WTC11 (cell line): ENCODE data around the gene ZC3H12D. TPM values are rescaled to one million over a fixed set of nuclear protein-coding genes. Genes with fewer than 3 reads are reported as not detected.

ENCODE experiments used
- ATAC-seq: fragments of 200-7000 bp; cut with Tn5 transposase; 2 replicates; pipeline ENCODE4 v1.10.0; 2021; ENCODE audit warnings: mild to moderate bottlenecking, moderate library complexity
- CTCF ChIA-PET: fragments of 300-600 bp; sonication (Branson Sonifier 250); formaldehyde crosslinking; loops from one replicate; lab custom pipeline; 2021; ENCODE audit warnings: antibody characterized with exemption; lab: Charles Lee
- POLR2A ChIA-PET: fragments of 350-600 bp; sonication (Branson Sonifier 250); formaldehyde crosslinking; loops from one replicate; lab custom pipeline; 2021; ENCODE audit warnings: antibody characterized with exemption; lab: Charles Lee
- DNase-seq: peaks from one replicate; pipeline ENCODE4 v3.0.0; 2021; ENCODE audit warnings: low spot score
- H3K27ac Mint-ChIP-seq: 2 replicates; pipeline ENCODE4 v1.8.0; 2021; ENCODE audit warnings: mixed read lengths
- H3K27me3 Mint-ChIP-seq: 2 replicates; pipeline ENCODE4 v1.8.0; 2021; ENCODE audit warnings: low read depth, mild to moderate bottlenecking, moderate library complexity, mixed read lengths
- H3K36me3 Mint-ChIP-seq: 2 replicates; pipeline ENCODE4 v1.8.0; 2021; ENCODE audit warnings: mixed read lengths
- H3K4me1 Mint-ChIP-seq: 2 replicates; pipeline ENCODE4 v1.8.0; 2022; ENCODE audit warnings: mixed read lengths
- H3K4me3 Mint-ChIP-seq: 2 replicates; pipeline ENCODE4 v1.8.0; 2021; ENCODE audit warnings: mild to moderate bottlenecking, moderate library complexity, mixed read lengths
- H3K9me3 Mint-ChIP-seq: 2 replicates; pipeline ENCODE4 v1.8.0; 2021; ENCODE audit warnings: mixed read lengths
- ATF1 ChIP-seq: sonication (generic); formaldehyde crosslinking; IDR thresholded peaks from 2 replicates; pipeline ENCODE4 v1.8.1; 2023; ENCODE audit warnings: mild to moderate bottlenecking, moderate library complexity, missing genetic modification reagents
- ETV6 ChIP-seq: sonication (generic); formaldehyde crosslinking; IDR thresholded peaks from 2 replicates; pipeline ENCODE4 v1.8.1; 2022; ENCODE audit warnings: mild to moderate bottlenecking, missing genetic modification reagents
- NFYB ChIP-seq: sonication (generic); formaldehyde crosslinking; conservative IDR thresholded peaks from 2 replicates; pipeline ENCODE4 v1.8.0; 2022; ENCODE audit warnings: low read depth, missing genetic modification reagents
- NR2C2 ChIP-seq: sonication (generic); formaldehyde crosslinking; IDR thresholded peaks from 2 replicates; pipeline ENCODE4 v1.8.0; 2022; ENCODE audit warnings: mild to moderate bottlenecking, missing genetic modification reagents
- SMAD4 ChIP-seq: sonication (generic); formaldehyde crosslinking; IDR thresholded peaks from 2 replicates; pipeline ENCODE4 v1.8.0; 2022; ENCODE audit warnings: mild to moderate bottlenecking, missing genetic modification reagents
- ZNF232 ChIP-seq: sonication (generic); formaldehyde crosslinking; IDR thresholded peaks from 2 replicates; pipeline ENCODE4 v1.8.0; 2022; ENCODE audit warnings: mild to moderate bottlenecking, missing genetic modification reagents
- ZNF263 ChIP-seq: sonication (generic); formaldehyde crosslinking; IDR thresholded peaks from 2 replicates; pipeline ENCODE4 v1.8.1; 2022; ENCODE audit warnings: low read depth, mild to moderate bottlenecking, moderate library complexity, missing genetic modification reagents
- total RNA-seq: library from RNA; stranded (reverse); gene quantifications from 3 replicates; pipeline ENCODE4 v1.2.3, GENCODE V29; 2021
- TF ChIP-seq, protein P1 (sequence below): sonication (generic); formaldehyde crosslinking; IDR thresholded peaks from 2 replicates; pipeline ENCODE4 v1.8.0; 2023; ENCODE audit warnings: missing genetic modification reagents
- TF ChIP-seq, protein P2 (sequence below): sonication (generic); formaldehyde crosslinking; IDR thresholded peaks from 2 replicates; pipeline ENCODE4 v1.8.1; 2022; ENCODE audit warnings: mild to moderate bottlenecking, missing genetic modification reagents, moderate library complexity, borderline replicate concordance
- TF ChIP-seq, protein P3 (sequence below): sonication (generic); formaldehyde crosslinking; IDR thresholded peaks from 2 replicates; pipeline ENCODE4 v1.8.1; 2023; ENCODE audit warnings: mild to moderate bottlenecking, moderate library complexity, missing genetic modification reagents
- TF ChIP-seq, protein P4 (sequence below): sonication (generic); formaldehyde crosslinking; IDR thresholded peaks from 2 replicates; pipeline ENCODE4 v1.8.1; 2022; ENCODE audit warnings: missing genetic modification reagents, borderline replicate concordance
- TF ChIP-seq, protein P5 (sequence below): sonication (generic); formaldehyde crosslinking; IDR thresholded peaks from 2 replicates; pipeline ENCODE4 v1.8.1; 2022; ENCODE audit warnings: low read depth, missing genetic modification reagents, borderline replicate concordance
- TF ChIP-seq, protein P6 (sequence below): sonication (generic); formaldehyde crosslinking; IDR thresholded peaks from 2 replicates; pipeline ENCODE4 v1.8.0; 2022; ENCODE audit warnings: mild to moderate bottlenecking, missing genetic modification reagents
- TF ChIP-seq, protein P7 (sequence below): fragments of 200-600 bp; IDR thresholded peaks from 2 replicates; pipeline ENCODE4 v1.8.0; 2022; ENCODE audit warnings: antibody characterized with exemption
- TF ChIP-seq, protein P8 (sequence below): sonication (generic); formaldehyde crosslinking; IDR thresholded peaks from 2 replicates; pipeline ENCODE4 v1.8.0; 2022; ENCODE audit warnings: missing genetic modification reagents

Gene ZC3H12D
- total RNA-seq, 1 experiment from 2014 or later: 0.13 TPM

DNA sequence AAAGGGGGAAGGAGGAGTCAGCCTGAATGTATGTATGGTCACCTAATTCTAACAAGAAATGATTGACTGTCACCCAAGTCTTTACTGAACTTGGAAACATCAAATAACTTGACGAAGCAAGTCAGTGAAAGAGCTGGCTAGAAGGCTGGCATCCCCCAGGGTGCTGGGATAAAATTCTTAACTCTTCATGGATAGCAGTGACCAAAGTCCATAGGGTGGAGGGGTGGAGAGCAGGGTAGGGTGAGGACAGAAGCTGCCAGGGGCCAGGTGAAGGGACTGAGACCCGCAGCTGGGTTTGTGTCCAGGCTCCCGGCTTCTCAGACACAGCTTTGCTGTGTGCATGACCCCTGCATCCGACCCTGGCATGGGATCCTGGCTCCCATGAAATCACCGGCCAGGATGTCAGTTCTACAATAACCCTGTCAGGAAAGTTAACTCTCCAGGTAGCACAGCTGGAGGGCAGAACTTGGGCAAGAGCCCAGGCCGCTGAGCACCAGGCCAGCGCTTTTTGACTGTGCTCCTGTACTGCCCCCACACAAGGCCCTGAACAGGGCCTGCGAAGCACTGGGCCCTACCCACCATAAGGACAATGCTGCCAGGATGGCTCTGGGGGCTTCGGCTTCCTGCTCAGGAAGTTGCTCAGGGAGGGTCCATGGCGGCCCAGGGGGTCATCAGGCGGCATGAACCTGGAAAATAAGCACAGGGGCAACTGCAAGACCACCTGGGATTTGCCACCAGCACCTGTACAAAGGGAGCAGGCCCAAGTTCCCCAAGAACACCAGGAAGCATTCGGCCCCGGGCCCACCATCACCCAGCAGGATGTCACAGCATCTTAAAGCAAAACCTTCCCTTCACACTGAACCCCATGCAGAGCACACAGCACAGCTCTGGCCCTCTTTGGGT, 32.5 kb downstream of the ZC3H12D start (continued):
- TF ChIP-seq, protein P1, sequence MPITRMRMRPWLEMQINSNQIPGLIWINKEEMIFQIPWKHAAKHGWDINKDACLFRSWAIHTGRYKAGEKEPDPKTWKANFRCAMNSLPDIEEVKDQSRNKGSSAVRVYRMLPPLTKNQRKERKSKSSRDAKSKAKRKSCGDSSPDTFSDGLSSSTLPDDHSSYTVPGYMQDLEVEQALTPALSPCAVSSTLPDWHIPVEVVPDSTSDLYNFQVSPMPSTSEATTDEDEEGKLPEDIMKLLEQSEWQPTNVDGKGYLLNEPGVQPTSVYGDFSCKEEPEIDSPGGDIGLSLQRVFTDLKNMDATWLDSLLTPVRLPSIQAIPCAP: no peak
- no peak for TF ChIP-seq ZNF263 (CRISPR knock-in tag)
- TF ChIP-seq, protein P2, sequence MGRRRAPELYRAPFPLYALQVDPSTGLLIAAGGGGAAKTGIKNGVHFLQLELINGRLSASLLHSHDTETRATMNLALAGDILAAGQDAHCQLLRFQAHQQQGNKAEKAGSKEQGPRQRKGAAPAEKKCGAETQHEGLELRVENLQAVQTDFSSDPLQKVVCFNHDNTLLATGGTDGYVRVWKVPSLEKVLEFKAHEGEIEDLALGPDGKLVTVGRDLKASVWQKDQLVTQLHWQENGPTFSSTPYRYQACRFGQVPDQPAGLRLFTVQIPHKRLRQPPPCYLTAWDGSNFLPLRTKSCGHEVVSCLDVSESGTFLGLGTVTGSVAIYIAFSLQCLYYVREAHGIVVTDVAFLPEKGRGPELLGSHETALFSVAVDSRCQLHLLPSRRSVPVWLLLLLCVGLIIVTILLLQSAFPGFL (CRISPR knock-in tag): no peak
- TF ChIP-seq ATF1 (CRISPR knock-in tag): no peak
- TF ChIP-seq, protein P3, sequence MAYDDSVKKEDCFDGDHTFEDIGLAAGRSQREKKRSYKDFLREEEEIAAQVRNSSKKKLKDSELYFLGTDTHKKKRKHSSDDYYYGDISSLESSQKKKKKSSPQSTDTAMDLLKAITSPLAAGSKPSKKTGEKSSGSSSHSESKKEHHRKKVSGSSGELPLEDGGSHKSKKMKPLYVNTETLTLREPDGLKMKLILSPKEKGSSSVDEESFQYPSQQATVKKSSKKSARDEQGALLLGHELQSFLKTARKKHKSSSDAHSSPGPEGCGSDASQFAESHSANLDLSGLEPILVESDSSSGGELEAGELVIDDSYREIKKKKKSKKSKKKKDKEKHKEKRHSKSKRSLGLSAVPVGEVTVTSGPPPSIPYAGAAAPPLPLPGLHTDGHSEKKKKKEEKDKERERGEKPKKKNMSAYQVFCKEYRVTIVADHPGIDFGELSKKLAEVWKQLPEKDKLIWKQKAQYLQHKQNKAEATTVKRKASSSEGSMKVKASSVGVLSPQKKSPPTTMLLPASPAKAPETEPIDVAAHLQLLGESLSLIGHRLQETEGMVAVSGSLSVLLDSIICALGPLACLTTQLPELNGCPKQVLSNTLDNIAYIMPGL (CRISPR knock-in tag): no peak
- TF ChIP-seq NR2C2 (CRISPR knock-in tag): no peak

DNA sequence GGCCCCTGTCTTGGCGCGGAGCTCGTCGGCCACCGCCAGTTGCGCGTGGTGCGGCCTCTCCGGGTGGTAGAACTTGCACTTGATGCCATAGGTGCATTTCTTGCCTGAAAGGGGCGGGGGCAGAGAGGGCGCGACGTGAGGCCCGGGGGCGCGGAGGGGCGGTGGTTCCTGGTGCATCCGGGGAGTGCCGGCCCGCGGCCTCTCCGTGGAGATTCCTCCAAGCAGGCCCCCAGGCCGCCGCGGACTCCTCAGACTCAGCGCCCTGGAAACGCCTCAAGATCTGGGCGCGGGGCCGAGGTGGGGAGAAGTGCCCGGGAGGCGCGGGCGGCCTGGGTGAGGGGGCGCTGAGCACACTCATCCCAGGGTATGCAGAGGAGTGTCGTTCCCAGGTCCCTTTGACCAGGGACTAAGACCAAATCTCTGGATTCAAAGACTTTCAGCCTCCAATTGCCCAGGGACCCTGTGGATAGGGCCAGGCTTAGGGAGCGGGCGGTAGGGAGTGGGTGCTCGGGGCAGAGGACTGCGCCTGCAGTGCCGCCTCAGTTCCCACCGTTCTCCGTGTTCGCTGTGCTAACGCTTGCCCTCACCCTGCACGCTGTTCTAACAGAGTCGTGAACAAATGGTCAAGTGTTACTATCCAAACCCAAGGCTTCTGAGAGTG, 33.3 kb downstream of the ZC3H12D start:
- POLR2A ChIA-PET: interaction anchor here (0.6 kb wide), 1 partner anchor 49 kb away, joined by 3 read pairs; no protein-coding TSS in a partner anchor
- no peaks in the 10 kb centered on the region for H3K4me1 Mint-ChIP-seq
- ATAC-seq: peak; percentile 47
- CTCF ChIA-PET: interaction anchor here (1.2 to 2.0 kb wide), 2 partner anchors 20 to 261 kb away, joined by 3 to 9 read pairs; no protein-coding TSS in a partner anchor
- H3K4me3 Mint-ChIP-seq: peak overlapping the region; percentile 53
- no peak overlapping the region for H3K27ac Mint-ChIP-seq
- H3K27me3 Mint-ChIP-seq: peaks cover 47% of the 10 kb centered on the region
- H3K9me3 Mint-ChIP-seq: no peaks in the 10 kb centered on the region
- H3K36me3 Mint-ChIP-seq: no peaks in the 10 kb centered on the region
- DNase-seq: peak; percentile 44
- TF ChIP-seq ZNF263 (CRISPR knock-in tag) (no peak), SMAD4 (CRISPR knock-in tag) (no peak), NFYB (no peak), ZNF232 (no peak), ETV6 (no peak)
- TF ChIP-seq, protein P4, sequence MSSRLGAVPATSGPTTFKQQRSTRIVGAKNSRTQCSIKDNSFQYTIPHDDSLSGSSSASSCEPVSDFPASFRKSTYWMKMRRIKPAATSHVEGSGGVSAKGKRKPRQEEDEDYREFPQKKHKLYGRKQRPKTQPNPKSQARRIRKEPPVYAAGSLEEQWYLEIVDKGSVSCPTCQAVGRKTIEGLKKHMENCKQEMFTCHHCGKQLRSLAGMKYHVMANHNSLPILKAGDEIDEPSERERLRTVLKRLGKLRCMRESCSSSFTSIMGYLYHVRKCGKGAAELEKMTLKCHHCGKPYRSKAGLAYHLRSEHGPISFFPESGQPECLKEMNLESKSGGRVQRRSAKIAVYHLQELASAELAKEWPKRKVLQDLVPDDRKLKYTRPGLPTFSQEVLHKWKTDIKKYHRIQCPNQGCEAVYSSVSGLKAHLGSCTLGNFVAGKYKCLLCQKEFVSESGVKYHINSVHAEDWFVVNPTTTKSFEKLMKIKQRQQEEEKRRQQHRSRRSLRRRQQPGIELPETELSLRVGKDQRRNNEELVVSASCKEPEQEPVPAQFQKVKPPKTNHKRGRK (CRISPR knock-in tag): no peak
- TF ChIP-seq, protein P5, sequence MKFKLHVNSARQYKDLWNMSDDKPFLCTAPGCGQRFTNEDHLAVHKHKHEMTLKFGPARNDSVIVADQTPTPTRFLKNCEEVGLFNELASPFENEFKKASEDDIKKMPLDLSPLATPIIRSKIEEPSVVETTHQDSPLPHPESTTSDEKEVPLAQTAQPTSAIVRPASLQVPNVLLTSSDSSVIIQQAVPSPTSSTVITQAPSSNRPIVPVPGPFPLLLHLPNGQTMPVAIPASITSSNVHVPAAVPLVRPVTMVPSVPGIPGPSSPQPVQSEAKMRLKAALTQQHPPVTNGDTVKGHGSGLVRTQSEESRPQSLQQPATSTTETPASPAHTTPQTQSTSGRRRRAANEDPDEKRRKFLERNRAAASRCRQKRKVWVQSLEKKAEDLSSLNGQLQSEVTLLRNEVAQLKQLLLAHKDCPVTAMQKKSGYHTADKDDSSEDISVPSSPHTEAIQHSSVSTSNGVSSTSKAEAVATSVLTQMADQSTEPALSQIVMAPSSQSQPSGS (CRISPR knock-in tag): no peak
- TF ChIP-seq, protein P6, sequence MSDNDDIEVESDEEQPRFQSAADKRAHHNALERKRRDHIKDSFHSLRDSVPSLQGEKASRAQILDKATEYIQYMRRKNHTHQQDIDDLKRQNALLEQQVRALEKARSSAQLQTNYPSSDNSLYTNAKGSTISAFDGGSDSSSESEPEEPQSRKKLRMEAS (CRISPR knock-in tag): no peak
- TF ChIP-seq, protein P7, sequence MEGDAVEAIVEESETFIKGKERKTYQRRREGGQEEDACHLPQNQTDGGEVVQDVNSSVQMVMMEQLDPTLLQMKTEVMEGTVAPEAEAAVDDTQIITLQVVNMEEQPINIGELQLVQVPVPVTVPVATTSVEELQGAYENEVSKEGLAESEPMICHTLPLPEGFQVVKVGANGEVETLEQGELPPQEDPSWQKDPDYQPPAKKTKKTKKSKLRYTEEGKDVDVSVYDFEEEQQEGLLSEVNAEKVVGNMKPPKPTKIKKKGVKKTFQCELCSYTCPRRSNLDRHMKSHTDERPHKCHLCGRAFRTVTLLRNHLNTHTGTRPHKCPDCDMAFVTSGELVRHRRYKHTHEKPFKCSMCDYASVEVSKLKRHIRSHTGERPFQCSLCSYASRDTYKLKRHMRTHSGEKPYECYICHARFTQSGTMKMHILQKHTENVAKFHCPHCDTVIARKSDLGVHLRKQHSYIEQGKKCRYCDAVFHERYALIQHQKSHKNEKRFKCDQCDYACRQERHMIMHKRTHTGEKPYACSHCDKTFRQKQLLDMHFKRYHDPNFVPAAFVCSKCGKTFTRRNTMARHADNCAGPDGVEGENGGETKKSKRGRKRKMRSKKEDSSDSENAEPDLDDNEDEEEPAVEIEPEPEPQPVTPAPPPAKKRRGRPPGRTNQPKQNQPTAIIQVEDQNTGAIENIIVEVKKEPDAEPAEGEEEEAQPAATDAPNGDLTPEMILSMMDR: no peak
- TF ChIP-seq, protein P8, sequence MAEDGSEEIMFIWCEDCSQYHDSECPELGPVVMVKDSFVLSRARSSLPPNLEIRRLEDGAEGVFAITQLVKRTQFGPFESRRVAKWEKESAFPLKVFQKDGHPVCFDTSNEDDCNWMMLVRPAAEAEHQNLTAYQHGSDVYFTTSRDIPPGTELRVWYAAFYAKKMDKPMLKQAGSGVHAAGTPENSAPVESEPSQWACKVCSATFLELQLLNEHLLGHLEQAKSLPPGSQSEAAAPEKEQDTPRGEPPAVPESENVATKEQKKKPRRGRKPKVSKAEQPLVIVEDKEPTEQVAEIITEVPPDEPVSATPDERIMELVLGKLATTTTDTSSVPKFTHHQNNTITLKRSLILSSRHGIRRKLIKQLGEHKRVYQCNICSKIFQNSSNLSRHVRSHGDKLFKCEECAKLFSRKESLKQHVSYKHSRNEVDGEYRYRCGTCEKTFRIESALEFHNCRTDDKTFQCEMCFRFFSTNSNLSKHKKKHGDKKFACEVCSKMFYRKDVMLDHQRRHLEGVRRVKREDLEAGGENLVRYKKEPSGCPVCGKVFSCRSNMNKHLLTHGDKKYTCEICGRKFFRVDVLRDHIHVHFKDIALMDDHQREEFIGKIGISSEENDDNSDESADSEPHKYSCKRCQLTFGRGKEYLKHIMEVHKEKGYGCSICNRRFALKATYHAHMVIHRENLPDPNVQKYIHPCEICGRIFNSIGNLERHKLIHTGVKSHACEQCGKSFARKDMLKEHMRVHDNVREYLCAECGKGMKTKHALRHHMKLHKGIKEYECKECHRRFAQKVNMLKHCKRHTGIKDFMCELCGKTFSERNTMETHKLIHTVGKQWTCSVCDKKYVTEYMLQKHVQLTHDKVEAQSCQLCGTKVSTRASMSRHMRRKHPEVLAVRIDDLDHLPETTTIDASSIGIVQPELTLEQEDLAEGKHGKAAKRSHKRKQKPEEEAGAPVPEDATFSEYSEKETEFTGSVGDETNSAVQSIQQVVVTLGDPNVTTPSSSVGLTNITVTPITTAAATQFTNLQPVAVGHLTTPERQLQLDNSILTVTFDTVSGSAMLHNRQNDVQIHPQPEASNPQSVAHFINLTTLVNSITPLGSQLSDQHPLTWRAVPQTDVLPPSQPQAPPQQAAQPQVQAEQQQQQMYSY (CRISPR knock-in tag): no peak
